SU-DHL-6 (cell line): ENCODE results near the gene AP1S3.

Source experiments
- H2AFZ ChIP-seq: fragments of 200-600 bp; sonication (generic); 2 replicates; pipeline ENCODE4 v1.6.1; 2014; ENCODE audit warnings: low read depth, mild to moderate bottlenecking, moderate library complexity, mixed read lengths, antibody characterized with exemption, low read length; ENCODE audit not compliant: severe bottlenecking
- H3F3A ChIP-seq: fragments of 200-600 bp; shearing (Covaris generic); 2 replicates; pipeline ENCODE4 v1.6.0; 2016; ENCODE audit warnings: antibody characterized with exemption, mild to moderate bottlenecking; ENCODE audit not compliant: insufficient read depth
- H3K27ac ChIP-seq: fragments of 200-600 bp; sonication (generic); 2 replicates; pipeline ENCODE4 v1.5.1; 2016; ENCODE audit warnings: low read depth, mild to moderate bottlenecking, low read length, moderate library complexity, mixed read lengths
- H3K27me3 ChIP-seq: fragments of 200-600 bp; sonication (generic), shearing (Covaris generic); 2 replicates; pipeline ENCODE4 v1.6.0; 2014; ENCODE audit warnings: mild to moderate bottlenecking, low read length
- H3K36me3 ChIP-seq: fragments of 200-600 bp; sonication (generic); 2 replicates; pipeline ENCODE4 v1.6.1; 2014; ENCODE audit warnings: mild to moderate bottlenecking, low read length, mixed read lengths
- H3K4me2 ChIP-seq: fragments of 300-600, 200-600 bp; shearing (Covaris generic), sonication (generic); 2 replicates; pipeline ENCODE4 v1.6.0; 2014; ENCODE audit warnings: low read length, low read depth, mild to moderate bottlenecking; ENCODE audit not compliant: poor library complexity, severe bottlenecking
- H3K4me3 ChIP-seq: fragments of 200-600 bp; sonication (generic); 2 replicates; pipeline ENCODE4 v1.5.1; 2014; ENCODE audit warnings: antibody characterized with exemption, low read length, mild to moderate bottlenecking, mixed read lengths; ENCODE audit not compliant: insufficient read depth, poor library complexity, severe bottlenecking
- H3K79me2 ChIP-seq: fragments of 200-600 bp; sonication (generic); 2 replicates; pipeline ENCODE4 v1.6.1; 2014; ENCODE audit warnings: mild to moderate bottlenecking, low read length, moderate library complexity; ENCODE audit not compliant: insufficient read depth
- H3K9ac ChIP-seq: fragments of 200-600 bp; sonication (generic); 2 replicates; pipeline ENCODE4 v1.7.0; 2014; ENCODE audit warnings: mild to moderate bottlenecking, low read length
- H3K9me2 ChIP-seq: fragments of 200-600 bp; sonication (generic); replicated peaks from 2 replicates; pipeline ENCODE4 v1.6.1; 2014; ENCODE audit warnings: low read length; ENCODE audit not compliant: insufficient read depth
- H3K9me3 ChIP-seq: fragments of 200-600 bp; sonication (generic); 2 replicates; pipeline ENCODE4 v1.6.1; 2014; ENCODE audit warnings: low read length, mixed read lengths; ENCODE audit not compliant: insufficient read depth
- H4K20me1 ChIP-seq: fragments of 200-600 bp; sonication (generic); 2 replicates; pipeline ENCODE4 v1.6.1; 2014; ENCODE audit warnings: low read depth, mild to moderate bottlenecking, antibody characterized with exemption, low read length, moderate library complexity, mixed read lengths
- CTCF ChIP-seq: fragments of 200-600 bp; sonication (generic); IDR thresholded peaks from one replicate; pipeline ENCODE4 v1.5.1; 2017; ENCODE audit warnings: antibody characterized with exemption, mild to moderate bottlenecking, low read length, moderate library complexity; ENCODE audit not compliant: insufficient read depth, poor library complexity, severe bottlenecking
- EZH2phosphoT487 ChIP-seq: fragments of 200-600 bp; sonication (generic), shearing (Covaris generic); conservative IDR thresholded peaks from 2 replicates; pipeline ENCODE4 v1.6.1; 2018; ENCODE audit warnings: mild to moderate bottlenecking, antibody characterized with exemption, low read length, moderate library complexity, mixed read lengths

AP1S3 gene

GRCh38 chr2:223712642-223713041 is 124.7 kb downstream of the AP1S3 start:
- Histone ChIP-seq H3K27me3 (no peaks in the 10 kb centered on the region), H3K4me3 (no peak overlapping the region), H3K36me3 (no peaks in the 10 kb centered on the region), H3K4me2 (no peak overlapping the region), H2AFZ (no peak overlapping the region), H3K9me2 (no peaks in the 10 kb centered on the region), H3K9me3 (no peaks in the 10 kb centered on the region), H3F3A (no peaks in the 10 kb centered on the region), H4K20me1 (no peaks in the 10 kb centered on the region), H3K9ac (no peak overlapping the region), H3K27ac (no peak overlapping the region), H3K79me2 (no peaks in the 10 kb centered on the region)
- TF ChIP-seq CTCF: no peak
- no peak for TF ChIP-seq EZH2phosphoT487

DNA sequence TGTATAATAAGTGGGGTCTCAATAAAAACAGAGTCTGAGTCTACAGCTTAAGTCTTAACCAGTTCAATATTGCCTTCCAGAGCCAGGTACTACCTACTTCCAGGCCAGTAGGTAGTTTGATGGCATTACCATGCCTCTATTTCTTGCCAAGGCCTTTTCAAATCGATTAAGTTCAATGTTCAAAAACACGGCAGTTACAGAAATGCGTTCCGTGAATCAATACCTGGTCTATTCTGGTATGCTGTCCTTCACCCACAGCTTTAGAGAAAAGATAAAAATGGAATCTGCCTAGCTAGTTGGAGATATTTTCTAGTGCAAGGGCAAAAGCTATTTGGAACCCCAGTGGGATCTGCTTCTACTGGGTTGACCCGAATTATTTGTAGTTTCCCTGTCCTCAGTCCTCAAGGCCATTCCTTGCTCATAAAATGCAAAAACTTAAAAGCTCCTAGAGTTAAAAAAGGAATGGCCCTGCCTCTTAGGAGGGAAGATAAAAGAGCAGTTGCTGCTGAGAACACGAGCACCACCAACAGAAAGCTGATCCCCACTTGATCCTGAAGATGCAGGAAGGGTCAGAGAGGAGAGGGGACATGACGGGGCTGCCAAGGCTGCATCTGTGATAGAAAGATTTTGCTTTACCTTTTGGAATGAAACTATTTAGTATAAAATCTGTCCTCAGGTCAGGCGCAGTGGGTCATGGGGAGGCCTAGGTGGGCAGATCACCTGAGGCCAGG is 125.6 kb downstream of the AP1S3 start:
- Histone ChIP-seq H4K20me1 (no peaks in the 10 kb centered on the region), H3K27me3 (no peaks in the 10 kb centered on the region), H3F3A (no peaks in the 10 kb centered on the region), H2AFZ (no peak overlapping the region), H3K9me2 (no peaks in the 10 kb centered on the region), H3K4me2 (no peak overlapping the region), H3K27ac (no peak overlapping the region), H3K9ac (no peak overlapping the region), H3K9me3 (no peaks in the 10 kb centered on the region), H3K4me3 (no peak overlapping the region), H3K36me3 (no peaks in the 10 kb centered on the region), H3K79me2 (no peaks in the 10 kb centered on the region)
- TF ChIP-seq CTCF: no peak
- no peak for TF ChIP-seq EZH2phosphoT487
